ENCODE data around the gene NHEJ1. TPM values are rescaled to one million over a fixed set of nuclear protein-coding genes. Genes with fewer than 3 reads are reported as not detected.

The NHEJ1 gene
- total and polyA plus RNA-seq, 11 donors = 3.7 to 17.0 (median 8.0) TPM

DNA sequence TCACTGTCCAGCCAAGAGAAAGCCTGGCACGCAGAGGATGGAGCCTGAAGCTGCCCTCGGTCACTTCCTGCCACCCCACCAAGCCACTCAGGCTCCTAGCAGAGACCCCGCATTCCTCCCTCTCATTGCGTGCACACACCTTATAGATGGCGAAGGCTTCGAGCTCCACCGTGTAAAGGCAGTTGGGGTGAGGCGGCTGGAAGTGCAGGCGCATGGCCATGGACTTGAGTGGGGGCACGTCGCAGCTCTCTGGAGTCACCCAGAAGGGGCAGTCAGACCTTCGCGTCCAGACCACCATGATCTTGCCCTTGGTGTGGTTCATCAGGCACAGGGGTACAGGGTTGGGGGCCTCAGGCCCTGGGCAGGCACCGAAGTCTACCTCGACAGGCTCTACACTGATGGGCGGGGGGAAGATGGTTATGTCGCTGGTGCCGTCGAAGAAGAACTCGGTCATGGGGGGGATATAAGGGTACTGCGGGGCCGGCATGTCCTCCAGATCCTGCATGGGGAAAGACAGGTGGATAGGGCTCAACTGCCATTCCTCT lies 133.0 kb downstream of the NHEJ1 start:
- DNase-seq = no peak
- WGBS, 4 donors = 88 to 94% (median 89%) methylated on average over 13 to 22 of the region's 22 CpGs
- Histone ChIP-seq H3K27me3 (peaks cover 8 to 38% (median 15%) of the 10 kb centered on the region in 9 donors), H3K4me1 (no peaks in the 10 kb centered on the region), H3K4me3 (no peak overlapping the region), H3K9me3 (no peaks in the 10 kb centered on the region), H3K36me3 (no peaks in the 10 kb centered on the region), H3K27ac (no peak overlapping the region)
- no peak for TF ChIP-seq POLR2A (IDR thresholded peaks at IDR 0.05)
- TF ChIP-seq, protein P1, sequence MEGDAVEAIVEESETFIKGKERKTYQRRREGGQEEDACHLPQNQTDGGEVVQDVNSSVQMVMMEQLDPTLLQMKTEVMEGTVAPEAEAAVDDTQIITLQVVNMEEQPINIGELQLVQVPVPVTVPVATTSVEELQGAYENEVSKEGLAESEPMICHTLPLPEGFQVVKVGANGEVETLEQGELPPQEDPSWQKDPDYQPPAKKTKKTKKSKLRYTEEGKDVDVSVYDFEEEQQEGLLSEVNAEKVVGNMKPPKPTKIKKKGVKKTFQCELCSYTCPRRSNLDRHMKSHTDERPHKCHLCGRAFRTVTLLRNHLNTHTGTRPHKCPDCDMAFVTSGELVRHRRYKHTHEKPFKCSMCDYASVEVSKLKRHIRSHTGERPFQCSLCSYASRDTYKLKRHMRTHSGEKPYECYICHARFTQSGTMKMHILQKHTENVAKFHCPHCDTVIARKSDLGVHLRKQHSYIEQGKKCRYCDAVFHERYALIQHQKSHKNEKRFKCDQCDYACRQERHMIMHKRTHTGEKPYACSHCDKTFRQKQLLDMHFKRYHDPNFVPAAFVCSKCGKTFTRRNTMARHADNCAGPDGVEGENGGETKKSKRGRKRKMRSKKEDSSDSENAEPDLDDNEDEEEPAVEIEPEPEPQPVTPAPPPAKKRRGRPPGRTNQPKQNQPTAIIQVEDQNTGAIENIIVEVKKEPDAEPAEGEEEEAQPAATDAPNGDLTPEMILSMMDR (IDR thresholded peaks at IDR 0.05) = no peak
- ATAC-seq = no peak
- intact Hi-C loops (cut with DNase I) = loop anchor here in 2 of 10 donors (2.0 to 10.0 kb wide), 2 partner anchors 127 to 129 kb away; no protein-coding TSS in a partner anchor

DNA sequence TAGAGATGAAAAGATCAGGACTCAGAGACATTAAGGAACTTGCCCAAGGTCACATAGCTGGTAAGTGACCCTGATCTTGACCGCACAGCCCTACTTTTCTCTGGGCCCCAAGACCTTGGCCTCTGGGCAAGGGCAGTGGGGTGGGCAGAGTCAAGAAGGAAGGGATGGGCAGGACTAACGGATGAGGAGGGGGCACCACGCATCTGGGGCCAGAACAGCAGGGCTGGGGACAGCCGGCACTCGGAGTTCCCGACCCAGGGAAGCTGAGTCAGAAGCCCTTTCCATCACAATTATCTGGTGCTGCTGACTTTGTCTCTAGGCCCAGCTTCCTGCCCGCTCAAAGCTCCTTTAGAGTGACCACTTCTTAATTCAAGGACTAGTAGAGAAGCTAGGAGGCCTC lies 133.7 kb downstream of the NHEJ1 start:
- WGBS, 4 donors = 70 to 86% (median 81%) methylated on average over 7 of the region's 7 CpGs
- Histone ChIP-seq H3K27me3 (peaks cover 4 to 33% (median 11%) of the 10 kb centered on the region in 9 donors), H3K9me3 (no peaks in the 10 kb centered on the region), H3K4me3 (no peak overlapping the region), H3K27ac (no peak overlapping the region), H3K36me3 (no peaks in the 10 kb centered on the region), H3K4me1 (no peaks in the 10 kb centered on the region)
- no peak for DNase-seq
- TF ChIP-seq POLR2A (IDR thresholded peaks at IDR 0.05) = no peak
- TF ChIP-seq, protein P1 (IDR thresholded peaks at IDR 0.05) = no peak
- ATAC-seq = no peak
- intact Hi-C loops (cut with DNase I) = loop anchor here in 1 of 10 donors (10.0 kb wide), 1 partner anchor 128 kb away; no protein-coding TSS in a partner anchor

DNA sequence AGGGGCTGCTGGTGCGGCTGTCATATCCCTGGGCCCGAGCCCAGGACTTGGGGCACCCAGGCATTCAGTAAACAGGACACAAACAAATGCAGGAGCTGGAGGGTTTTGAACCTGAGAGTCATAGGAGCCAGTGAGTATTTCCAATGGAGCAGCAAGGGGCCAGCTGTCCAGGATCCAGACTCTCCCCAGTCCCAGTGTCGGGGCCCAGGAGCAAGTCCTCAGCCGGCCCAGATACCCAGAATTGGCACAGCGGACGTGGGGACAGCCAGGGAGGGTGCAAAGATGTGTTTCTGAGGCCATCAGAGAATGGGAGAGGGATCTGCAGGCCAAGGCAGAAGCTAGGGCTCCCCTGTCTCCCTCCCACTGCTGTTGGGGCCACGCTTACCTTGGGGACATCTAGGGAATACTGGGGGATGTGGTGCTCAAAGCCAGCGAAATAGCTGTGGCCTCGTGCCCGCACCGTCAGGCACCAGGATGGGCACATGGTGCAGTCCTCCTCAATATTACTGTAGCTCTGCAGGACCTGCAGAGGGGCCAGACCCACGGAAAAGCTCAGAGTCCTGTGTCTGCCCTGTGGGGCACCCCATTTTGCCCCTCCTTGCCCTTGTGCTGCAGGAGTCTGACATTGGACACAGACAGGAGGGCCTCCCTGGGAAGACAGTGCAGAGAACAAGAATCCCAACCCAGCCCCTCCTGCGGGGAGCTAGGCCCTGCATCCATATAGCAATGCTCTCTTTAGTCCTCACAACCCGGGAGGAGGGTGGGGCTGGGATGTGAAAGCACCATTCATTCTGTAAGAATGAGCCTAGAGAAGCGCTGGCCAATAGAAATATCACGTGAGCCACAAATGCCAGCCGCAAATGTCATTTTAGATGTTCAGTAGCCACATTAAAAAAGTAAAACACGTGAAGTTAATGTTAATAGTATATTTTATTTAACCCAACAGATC lies 134.7 kb downstream of the NHEJ1 start:
- H3K27ac ChIP-seq = no peak overlapping the region
- peaks cover 4 to 23% (median 9%) of the 10 kb centered on the region in 9 donors for H3K27me3 ChIP-seq
- TF ChIP-seq, protein P1 (IDR thresholded peaks at IDR 0.05) = no peak
- no peak for TF ChIP-seq POLR2A (IDR thresholded peaks at IDR 0.05)
- no peak for ATAC-seq
- intact Hi-C loops (cut with DNase I) = loop anchor here in 1 of 10 donors (10.0 kb wide), 1 partner anchor 129 kb away; no protein-coding TSS in a partner anchor
- no peak overlapping the region for H3K4me3 ChIP-seq
- DNase-seq = no peak
- no peaks in the 10 kb centered on the region for H3K4me1 ChIP-seq
- H3K36me3 ChIP-seq = no peaks in the 10 kb centered on the region
- 82 to 87% (median 83%) methylated on average over 17 to 18 of the region's 18 CpGs for WGBS, 4 donors
- no peaks in the 10 kb centered on the region for H3K9me3 ChIP-seq

MicroRNA genes within 50 kb of the gene (microRNA counts, 767-probe panel; counts per million panel counts)
- 71.6 to 309 counts per million in 2 donors for microRNA hsa-miR-3131

Small RNA genes lying within 50 kb of the gene (microRNA-seq; reads per million reads assigned to microRNA genes)
- gene MIR3131 = 0 reads per million in 4 donors

Other genes with a start within 250 kb of the NHEJ1 start
- gene CDK5R2, start 201.1 kb downstream of the NHEJ1 start, total RNA-seq = not detected
- not detected for gene CDK5R2, start 201.1 kb downstream of the NHEJ1 start, polyA plus RNA-seq
- not detected for gene FEV, start 175.6 kb downstream of the NHEJ1 start, total RNA-seq
- not detected for gene FEV, start 175.6 kb downstream of the NHEJ1 start, polyA plus RNA-seq
- not detected for gene CRYBA2, start 167.4 kb downstream of the NHEJ1 start, total RNA-seq
- gene CRYBA2, start 167.4 kb downstream of the NHEJ1 start, polyA plus RNA-seq = not detected
- under 1 TPM in 1 of 9 donors, not detected in 8; 0.04 TPM for gene CFAP65, start 119.3 kb downstream of the NHEJ1 start, total RNA-seq
- not detected for gene CFAP65, start 119.3 kb downstream of the NHEJ1 start, polyA plus RNA-seq
- not detected for gene IHH, start 99.9 kb downstream of the NHEJ1 start, total RNA-seq
- gene IHH, start 99.9 kb downstream of the NHEJ1 start, polyA plus RNA-seq = not detected
- gene SLC23A3, start 9.2 kb upstream of the NHEJ1 start, total RNA-seq = under 1 TPM in 8 of 9 donors, not detected in 1; 0.12 to 0.92 (median 0.44) TPM
- gene SLC23A3, start 9.2 kb upstream of the NHEJ1 start, polyA plus RNA-seq = under 1 TPM; 0.17 to 0.84 TPM
- gene CNPPD1, start 16.1 kb upstream of the NHEJ1 start, total RNA-seq = 10 to 100 TPM; 40.1 to 81.8 (median 57.2) TPM
- 100 to 1,000 TPM in 1 of 2 donors, 10 to 100 TPM in 1; 37.3 to 118 TPM for gene CNPPD1, start 16.1 kb upstream of the NHEJ1 start, polyA plus RNA-seq
- gene RETREG2, start 17.5 kb upstream of the NHEJ1 start, total RNA-seq = 10 to 100 TPM; 28.3 to 55.8 (median 38.2) TPM
- gene RETREG2, start 17.5 kb upstream of the NHEJ1 start, polyA plus RNA-seq = 10 to 100 TPM; 13.4 to 56.0 TPM
- 10 to 100 TPM; 13.9 to 32.3 (median 23.5) TPM for gene ZFAND2B, start 46.0 kb upstream of the NHEJ1 start, total RNA-seq
- gene ZFAND2B, start 46.0 kb upstream of the NHEJ1 start, polyA plus RNA-seq = 10 to 100 TPM; 17.6 to 35.7 TPM
- 10 to 100 TPM; 12.1 to 28.1 (median 17.9) TPM for gene ABCB6, start 58.1 kb upstream of the NHEJ1 start, total RNA-seq
- gene ABCB6, start 58.1 kb upstream of the NHEJ1 start, polyA plus RNA-seq = 10 to 100 TPM; 25.3 to 30.4 TPM
- 100 to 1,000 TPM in 3 of 9 donors, 10 to 100 TPM in 6; 62.8 to 147 (median 83.5) TPM for gene ATG9A, start 68.8 kb upstream of the NHEJ1 start, total RNA-seq
- gene ATG9A, start 68.8 kb upstream of the NHEJ1 start, polyA plus RNA-seq = 100 to 1,000 TPM in 1 of 2 donors, 10 to 100 TPM in 1; 28.3 to 133 TPM
- gene ANKZF1, start 69.0 kb upstream of the NHEJ1 start, total RNA-seq = 10 to 100 TPM; 14.0 to 36.8 (median 28.0) TPM
- gene ANKZF1, start 69.0 kb upstream of the NHEJ1 start, polyA plus RNA-seq = 10 to 100 TPM; 15.2 to 22.5 TPM
- 1 to 10 TPM; 1.6 to 7.9 (median 2.5) TPM for gene GLB1L, start 84.6 kb upstream of the NHEJ1 start, total RNA-seq
- 1 to 10 TPM; 1.3 to 1.8 TPM for gene GLB1L, start 84.6 kb upstream of the NHEJ1 start, polyA plus RNA-seq
- 10 to 100 TPM; 13.8 to 26.9 (median 19.1) TPM for gene STK16, start 84.7 kb upstream of the NHEJ1 start, total RNA-seq
- gene STK16, start 84.7 kb upstream of the NHEJ1 start, polyA plus RNA-seq = 10 to 100 TPM; 13.8 to 31.6 TPM
- not detected for gene TUBA4B, start 92.4 kb upstream of the NHEJ1 start, total RNA-seq
- gene TUBA4B, start 92.4 kb upstream of the NHEJ1 start, polyA plus RNA-seq = not detected
- 100 to 1,000 TPM; 137 to 381 (median 193) TPM for gene TUBA4A, start 93.1 kb upstream of the NHEJ1 start, total RNA-seq
- 100 to 1,000 TPM; 189 to 362 TPM for gene TUBA4A, start 93.1 kb upstream of the NHEJ1 start, polyA plus RNA-seq
- 10 to 100 TPM; 61.3 to 95.4 (median 74.9) TPM for gene DNAJB2, start 118.6 kb upstream of the NHEJ1 start, total RNA-seq
- gene DNAJB2, start 118.6 kb upstream of the NHEJ1 start, polyA plus RNA-seq = 100 to 1,000 TPM in 1 of 2 donors, 10 to 100 TPM in 1; 66.5 to 181 TPM
- gene PTPRN, start 148.6 kb upstream of the NHEJ1 start, total RNA-seq = under 1 TPM in 3 of 9 donors, not detected in 6; 0.19 to 0.93 (median 0.59) TPM
- gene PTPRN, start 148.6 kb upstream of the NHEJ1 start, polyA plus RNA-seq = under 1 TPM in 1 of 2 donors, not detected in 1; 0.12 TPM
- gene RESP18, start 171.9 kb upstream of the NHEJ1 start, total RNA-seq = not detected
- gene RESP18, start 171.9 kb upstream of the NHEJ1 start, polyA plus RNA-seq = not detected
- gene DNPEP, start 227.1 kb upstream of the NHEJ1 start, total RNA-seq = 100 to 1,000 TPM in 1 of 9 donors, 10 to 100 TPM in 8; 61.8 to 101 (median 73.4) TPM
- 10 to 100 TPM; 61.3 to 69.6 TPM for gene DNPEP, start 227.1 kb upstream of the NHEJ1 start, polyA plus RNA-seq

Measured in heart left ventricle (tissue), 16 donors.